Measurements from ENCODE around the gene OR2T27. TPM values are rescaled to one million over a fixed set of nuclear protein-coding genes. Genes with fewer than 3 reads are reported as not detected.

The OR2T27 gene
- total RNA-seq, 1 experiment from 2014 or later, result not detected

DNA sequence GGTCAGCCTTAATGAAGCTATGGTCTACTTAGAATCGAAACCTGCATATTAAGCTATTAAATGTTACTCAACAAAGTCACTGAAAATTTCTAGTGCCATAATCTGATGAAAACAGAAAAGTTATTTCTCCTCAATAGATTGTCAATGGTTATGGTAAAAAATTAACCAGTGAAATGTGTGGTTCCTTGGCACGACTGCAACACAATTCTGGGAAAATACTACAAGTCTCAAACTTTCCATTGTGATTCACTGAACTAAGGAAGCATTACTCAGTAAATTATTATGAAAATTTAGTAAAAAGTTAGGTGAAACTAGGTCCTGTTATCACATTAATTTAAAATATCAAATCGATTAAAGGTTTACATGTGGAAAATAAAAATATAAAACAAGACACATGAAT lies 45.0 kb downstream of the OR2T27 start:
- DNase-seq (ENCODE audit: low spot score) (no peak), ATAC-seq (no peak)
- Mint-ChIP-seq H3K4me1 (no peaks in the 10 kb centered on the region), H3K36me3 (peaks cover 66% of the 10 kb centered on the region), H3K27ac (no peak overlapping the region), H3K4me3 (no peak overlapping the region), H3K27me3 (ENCODE audit: low read depth) (peaks cover 10% of the 10 kb centered on the region), H3K9me3 (peaks cover 90% of the 10 kb centered on the region)
- TF ChIP-seq NFE2L1 (CRISPR knock-in tag; IDR thresholded peaks at IDR 0.05) (no peak), IRF2 (CRISPR knock-in tag; IDR thresholded peaks at IDR 0.05; ENCODE audit: borderline replicate concordance, low read depth) (no peak), PRRX2 (CRISPR knock-in tag; IDR thresholded peaks at IDR 0.05) (no peak), NR1H2 (CRISPR knock-in tag; IDR thresholded peaks at IDR 0.05) (no peak), ZNF416 (CRISPR knock-in tag; IDR thresholded peaks at IDR 0.05) (no peak), RORB (CRISPR knock-in tag; IDR thresholded peaks at IDR 0.05) (no peak), SOX15 (CRISPR knock-in tag; IDR thresholded peaks at IDR 0.05) (no peak)
- TF ChIP-seq, protein P1, sequence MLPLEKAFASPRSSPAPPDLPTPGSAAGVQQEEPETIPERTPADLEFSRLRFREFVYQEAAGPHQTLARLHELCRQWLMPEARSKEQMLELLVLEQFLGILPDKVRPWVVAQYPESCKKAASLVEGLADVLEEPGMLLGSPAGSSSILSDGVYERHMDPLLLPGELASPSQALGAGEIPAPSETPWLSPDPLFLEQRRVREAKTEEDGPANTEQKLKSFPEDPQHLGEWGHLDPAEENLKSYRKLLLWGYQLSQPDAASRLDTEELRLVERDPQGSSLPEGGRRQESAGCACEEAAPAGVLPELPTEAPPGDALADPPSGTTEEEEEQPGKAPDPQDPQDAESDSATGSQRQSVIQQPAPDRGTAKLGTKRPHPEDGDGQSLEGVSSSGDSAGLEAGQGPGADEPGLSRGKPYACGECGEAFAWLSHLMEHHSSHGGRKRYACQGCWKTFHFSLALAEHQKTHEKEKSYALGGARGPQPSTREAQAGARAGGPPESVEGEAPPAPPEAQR (CRISPR knock-in tag; IDR thresholded peaks at IDR 0.05), result no peak
- TF ChIP-seq, protein P2, sequence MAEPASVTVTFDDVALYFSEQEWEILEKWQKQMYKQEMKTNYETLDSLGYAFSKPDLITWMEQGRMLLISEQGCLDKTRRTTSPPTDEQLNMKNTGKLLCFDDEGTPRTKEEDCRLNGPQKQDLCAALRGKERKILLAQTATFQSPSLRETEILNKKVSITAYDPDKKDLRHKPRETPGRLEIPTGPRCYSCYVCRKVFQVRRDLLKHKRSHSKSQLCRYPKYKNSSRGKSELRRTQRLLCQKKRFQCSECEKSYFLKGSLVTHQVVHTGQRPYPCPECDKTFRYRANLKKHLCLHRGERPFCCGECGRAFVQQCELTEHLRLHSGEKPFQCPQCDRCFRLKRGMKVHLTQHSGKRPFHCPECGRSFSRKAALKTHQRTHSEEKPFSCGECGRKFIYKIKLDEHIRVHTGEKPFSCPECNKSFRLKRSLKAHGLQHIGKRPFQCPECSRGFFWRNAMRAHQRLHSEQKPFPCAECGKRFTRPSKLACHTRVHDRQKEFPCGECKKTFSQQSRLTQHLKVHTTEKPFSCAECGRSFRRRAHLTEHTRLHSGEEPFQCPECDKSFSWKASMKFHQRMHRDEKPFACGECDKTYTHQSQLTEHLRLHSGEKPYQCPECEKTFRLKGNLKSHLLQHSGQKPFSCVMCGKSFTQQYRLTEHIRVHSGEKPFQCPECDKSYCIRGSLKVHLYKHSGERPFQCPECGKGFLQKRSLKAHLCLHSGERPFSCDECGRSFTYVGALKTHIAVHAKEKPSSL (CRISPR knock-in tag; conservative IDR thresholded peaks at IDR 0.05), result no peak
- TF ChIP-seq, protein P3, sequence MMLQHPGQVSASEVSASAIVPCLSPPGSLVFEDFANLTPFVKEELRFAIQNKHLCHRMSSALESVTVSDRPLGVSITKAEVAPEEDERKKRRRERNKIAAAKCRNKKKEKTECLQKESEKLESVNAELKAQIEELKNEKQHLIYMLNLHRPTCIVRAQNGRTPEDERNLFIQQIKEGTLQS (CRISPR knock-in tag; conservative IDR thresholded peaks at IDR 0.05), result no peak
- TF ChIP-seq, protein P4, sequence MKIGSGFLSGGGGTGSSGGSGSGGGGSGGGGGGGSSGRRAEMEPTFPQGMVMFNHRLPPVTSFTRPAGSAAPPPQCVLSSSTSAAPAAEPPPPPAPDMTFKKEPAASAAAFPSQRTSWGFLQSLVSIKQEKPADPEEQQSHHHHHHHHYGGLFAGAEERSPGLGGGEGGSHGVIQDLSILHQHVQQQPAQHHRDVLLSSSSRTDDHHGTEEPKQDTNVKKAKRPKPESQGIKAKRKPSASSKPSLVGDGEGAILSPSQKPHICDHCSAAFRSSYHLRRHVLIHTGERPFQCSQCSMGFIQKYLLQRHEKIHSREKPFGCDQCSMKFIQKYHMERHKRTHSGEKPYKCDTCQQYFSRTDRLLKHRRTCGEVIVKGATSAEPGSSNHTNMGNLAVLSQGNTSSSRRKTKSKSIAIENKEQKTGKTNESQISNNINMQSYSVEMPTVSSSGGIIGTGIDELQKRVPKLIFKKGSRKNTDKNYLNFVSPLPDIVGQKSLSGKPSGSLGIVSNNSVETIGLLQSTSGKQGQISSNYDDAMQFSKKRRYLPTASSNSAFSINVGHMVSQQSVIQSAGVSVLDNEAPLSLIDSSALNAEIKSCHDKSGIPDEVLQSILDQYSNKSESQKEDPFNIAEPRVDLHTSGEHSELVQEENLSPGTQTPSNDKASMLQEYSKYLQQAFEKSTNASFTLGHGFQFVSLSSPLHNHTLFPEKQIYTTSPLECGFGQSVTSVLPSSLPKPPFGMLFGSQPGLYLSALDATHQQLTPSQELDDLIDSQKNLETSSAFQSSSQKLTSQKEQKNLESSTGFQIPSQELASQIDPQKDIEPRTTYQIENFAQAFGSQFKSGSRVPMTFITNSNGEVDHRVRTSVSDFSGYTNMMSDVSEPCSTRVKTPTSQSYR (CRISPR knock-in tag; IDR thresholded peaks at IDR 0.05), result no peak
- TF ChIP-seq, protein P5, sequence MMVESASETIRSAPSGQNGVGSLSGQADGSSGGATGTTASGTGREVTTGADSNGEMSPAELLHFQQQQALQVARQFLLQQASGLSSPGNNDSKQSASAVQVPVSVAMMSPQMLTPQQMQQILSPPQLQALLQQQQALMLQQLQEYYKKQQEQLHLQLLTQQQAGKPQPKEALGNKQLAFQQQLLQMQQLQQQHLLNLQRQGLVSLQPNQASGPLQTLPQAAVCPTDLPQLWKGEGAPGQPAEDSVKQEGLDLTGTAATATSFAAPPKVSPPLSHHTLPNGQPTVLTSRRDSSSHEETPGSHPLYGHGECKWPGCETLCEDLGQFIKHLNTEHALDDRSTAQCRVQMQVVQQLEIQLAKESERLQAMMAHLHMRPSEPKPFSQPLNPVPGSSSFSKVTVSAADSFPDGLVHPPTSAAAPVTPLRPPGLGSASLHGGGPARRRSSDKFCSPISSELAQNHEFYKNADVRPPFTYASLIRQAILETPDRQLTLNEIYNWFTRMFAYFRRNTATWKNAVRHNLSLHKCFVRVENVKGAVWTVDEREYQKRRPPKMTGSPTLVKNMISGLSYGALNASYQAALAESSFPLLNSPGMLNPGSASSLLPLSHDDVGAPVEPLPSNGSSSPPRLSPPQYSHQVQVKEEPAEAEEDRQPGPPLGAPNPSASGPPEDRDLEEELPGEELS (CRISPR knock-in tag; IDR thresholded peaks at IDR 0.05), result no peak
- POLR2A ChIA-PET, result no interaction called here
- CTCF ChIA-PET, result no interaction called here

Other genes with a start within 250 kb of the OR2T27 start
- not detected in 3 replicates for gene OR2T2, start 209.9 kb downstream of the OR2T27 start, total RNA-seq (2021)
- gene OR2T3, start 182.2 kb downstream of the OR2T27 start, total RNA-seq (2021), result not detected in 3 replicates
- gene OR2T5, start 166.9 kb downstream of the OR2T27 start, total RNA-seq (2021), result not detected in 3 replicates
- not detected in 3 replicates for gene OR2G6, start 147.5 kb downstream of the OR2T27 start, total RNA-seq (2021)
- gene OR2T29, start 92.8 kb downstream of the OR2T27 start, total RNA-seq (2021), result not detected in 3 replicates
- not detected in 3 replicates for gene OR2T34, start 80.8 kb downstream of the OR2T27 start, total RNA-seq (2021)
- gene OR2T10, start 57.8 kb downstream of the OR2T27 start, total RNA-seq (2021), result not detected in 3 replicates
- not detected in 3 replicates for gene OR2T11, start 20.4 kb downstream of the OR2T27 start, total RNA-seq (2021)
- gene OR2T35, start 10.2 kb downstream of the OR2T27 start, total RNA-seq (2021), result not detected in 3 replicates
- gene OR14I1, start 47.2 kb upstream of the OR2T27 start, total RNA-seq (2021), result not detected in 3 replicates
- not detected in 3 replicates for gene LYPD8, start 100.2 kb upstream of the OR2T27 start, total RNA-seq (2021)
- 28.3 to 32.9 TPM (median 28.3 TPM) in 3 replicates for gene SH3BP5L, start 170.4 kb upstream of the OR2T27 start, total RNA-seq (2021)
- gene ZNF672, start 182.7 kb upstream of the OR2T27 start, total RNA-seq (2021), result 34.1 to 37.9 TPM (median 34.6 TPM) in 3 replicates
- 50.7 to 59.1 TPM (median 56.0 TPM) in 3 replicates for gene ZNF692, start 203.6 kb upstream of the OR2T27 start, total RNA-seq (2021)

All from WTC11 (cell line).